ENCODE data around the gene TXLNA.

Gene TXLNA

DNA sequence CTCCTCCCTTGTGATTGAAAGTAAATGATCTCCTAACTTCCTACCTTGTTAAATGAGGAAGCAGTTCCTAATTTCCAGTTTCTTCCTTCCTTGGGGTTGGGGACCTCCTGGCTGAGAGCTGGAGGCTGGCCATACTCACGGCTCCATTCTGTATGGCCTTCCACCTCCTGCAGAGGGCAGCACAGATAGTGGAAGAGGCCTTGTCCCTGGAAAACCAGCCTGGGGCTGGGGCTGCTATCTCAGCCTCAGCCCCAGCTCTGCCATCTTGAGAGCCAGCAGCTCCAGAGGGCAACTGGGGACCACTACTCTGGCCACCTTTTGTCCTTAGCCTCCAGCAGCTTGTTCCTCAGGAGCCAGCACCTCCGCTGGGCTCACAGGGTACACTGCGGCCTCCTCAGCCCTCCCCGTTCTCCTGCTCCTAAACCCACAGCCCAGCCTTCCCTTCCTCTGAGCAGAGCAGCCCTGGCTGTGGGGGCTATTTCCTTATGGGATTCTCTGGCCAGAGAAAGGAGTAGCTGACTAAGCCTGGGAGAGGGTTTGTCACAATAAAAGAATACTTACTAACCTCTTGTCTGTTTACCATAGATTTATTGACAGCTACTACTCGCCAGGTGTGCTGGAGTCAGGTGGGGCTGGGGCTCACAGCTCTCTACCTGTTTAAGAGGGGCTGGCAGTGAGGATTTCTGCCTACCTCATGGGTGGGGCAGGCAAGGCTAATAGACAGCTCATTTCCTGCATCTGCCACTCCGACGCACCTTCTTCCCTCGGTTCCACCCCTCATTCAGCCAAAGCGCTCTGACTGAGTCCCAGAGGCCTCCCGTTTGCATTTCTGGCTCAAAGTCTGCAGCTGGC lies 36.4 kb downstream of the TXLNA start:
- DNase-seq, result peak; percentile 35 to 63

DNA sequence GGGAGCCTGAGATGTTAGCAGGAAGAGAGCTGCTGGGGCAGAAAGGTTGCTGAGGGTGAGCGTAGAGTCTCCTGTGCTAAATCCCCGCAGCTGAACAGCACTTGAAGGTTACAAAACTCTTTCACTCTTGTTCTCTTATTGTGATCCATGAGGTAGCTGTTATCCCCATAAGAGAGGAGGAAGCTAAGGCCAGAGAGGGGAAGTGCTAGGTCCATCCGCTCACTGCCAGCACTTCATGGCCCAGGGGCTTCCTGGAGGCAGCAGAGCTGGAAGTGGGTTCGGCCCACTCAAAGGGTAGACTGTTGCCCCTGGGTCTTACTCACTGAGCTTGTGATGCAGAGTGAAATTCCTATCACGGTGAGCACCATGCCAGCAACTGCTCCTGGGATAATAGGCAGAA lies 37.1 kb downstream of the TXLNA start:
- peak; percentile 27 to 46 for DNase-seq

DNA sequence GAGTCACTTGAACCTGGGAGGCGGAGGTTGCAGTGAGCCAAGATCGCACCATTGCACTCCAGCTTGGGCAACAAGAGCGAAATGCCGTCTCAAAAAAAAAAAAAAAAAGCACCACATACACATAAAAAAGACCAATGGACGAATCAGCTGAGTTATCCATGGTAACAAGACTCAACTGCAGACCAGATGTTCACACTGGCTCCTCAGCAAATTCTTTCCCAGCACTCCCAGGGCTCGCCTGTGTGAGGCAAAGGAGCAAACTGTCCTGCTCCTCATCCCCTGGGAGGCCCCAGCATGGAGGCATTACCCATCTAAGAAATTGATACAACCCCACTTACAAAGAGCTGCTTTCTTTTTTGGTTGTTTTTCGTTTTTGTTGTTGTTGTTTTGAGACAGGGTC lies 39.5 kb downstream of the TXLNA start:
- no peak for DNase-seq

DNA sequence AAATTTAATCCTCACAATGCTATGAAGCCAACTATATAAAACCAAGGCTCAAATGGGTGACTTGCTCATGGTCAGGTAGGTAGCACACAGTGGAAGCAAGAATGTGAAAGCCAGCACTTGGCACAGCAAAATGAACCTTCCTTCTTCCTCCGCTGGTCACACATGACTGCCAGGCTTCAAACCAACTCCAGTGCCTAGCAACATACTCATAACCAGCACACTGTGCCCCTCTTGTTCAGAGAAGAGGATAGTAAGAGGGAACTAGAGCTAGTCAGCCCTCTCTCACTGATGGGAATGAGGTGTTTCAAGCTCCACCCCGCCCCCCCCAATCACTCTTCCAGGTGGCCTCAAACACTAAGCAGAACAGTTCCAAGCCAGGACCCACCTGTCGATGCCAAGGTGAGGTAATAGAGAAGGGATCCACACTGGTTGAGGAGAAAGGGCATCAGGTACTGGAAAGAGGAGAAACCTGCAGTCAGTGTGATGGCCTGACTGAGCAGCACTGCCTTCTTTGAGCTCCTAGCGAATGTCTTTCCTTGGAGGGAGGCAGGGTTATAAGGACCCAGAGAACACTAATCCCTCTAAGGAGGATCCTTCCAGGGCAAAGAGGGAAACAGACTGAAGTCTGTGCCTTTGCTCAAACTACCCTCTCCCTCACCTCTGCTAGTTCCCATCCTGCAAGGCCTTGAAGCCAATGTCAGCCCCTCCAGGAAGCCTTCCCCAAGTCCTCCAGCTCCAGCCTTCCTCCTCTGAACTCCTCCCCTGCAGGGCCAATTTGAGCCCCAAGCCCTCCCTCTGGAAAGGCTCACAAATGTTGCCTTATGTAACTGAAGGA lies 41.5 kb downstream of the TXLNA start:
- no peak for DNase-seq

- DNase-seq, result no peak
These were observed 42.1 kb downstream of the TXLNA start for GRCh38 chr1:32221581-32221979.

- DNase-seq, result peak; percentile 90 to 95
These were observed 42.7 kb downstream of the TXLNA start, which contains the start of the genes EIF3I and TMEM234 for GRCh38 chr1:32221980-32222755. EIF3I (plus strand) TSS chr1:32222407; CDS start chr1:32222442, 35 bp downstream. TMEM234 (minus strand) TSS chr1:32222353; CDS start chr1:32222322, 31 bp downstream.

DNA sequence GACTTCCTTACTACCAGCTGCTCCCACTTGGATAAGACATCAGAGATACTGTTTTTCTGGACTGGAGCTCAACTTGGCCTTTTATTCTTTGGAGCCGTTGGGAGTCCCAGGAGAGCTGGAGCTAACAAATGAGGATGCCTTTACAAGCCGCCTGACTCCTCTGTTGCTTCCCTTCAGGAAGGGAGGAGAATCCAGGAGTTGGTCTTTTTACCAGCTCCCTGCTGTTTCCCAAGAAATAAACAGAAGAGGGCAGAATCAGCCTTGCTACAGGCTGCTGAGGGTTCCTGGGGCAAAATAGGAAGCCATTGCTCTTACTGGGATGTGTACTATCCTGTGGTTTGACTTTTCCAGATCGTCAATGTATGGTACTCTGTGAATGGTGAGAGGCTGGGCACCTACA lies 44.2 kb downstream of the TXLNA start:
- no peak for DNase-seq

- DNase-seq, result no peak
These were observed 44.8 kb downstream of the TXLNA start for GRCh38 chr1:32224285-32224684.

DNA sequence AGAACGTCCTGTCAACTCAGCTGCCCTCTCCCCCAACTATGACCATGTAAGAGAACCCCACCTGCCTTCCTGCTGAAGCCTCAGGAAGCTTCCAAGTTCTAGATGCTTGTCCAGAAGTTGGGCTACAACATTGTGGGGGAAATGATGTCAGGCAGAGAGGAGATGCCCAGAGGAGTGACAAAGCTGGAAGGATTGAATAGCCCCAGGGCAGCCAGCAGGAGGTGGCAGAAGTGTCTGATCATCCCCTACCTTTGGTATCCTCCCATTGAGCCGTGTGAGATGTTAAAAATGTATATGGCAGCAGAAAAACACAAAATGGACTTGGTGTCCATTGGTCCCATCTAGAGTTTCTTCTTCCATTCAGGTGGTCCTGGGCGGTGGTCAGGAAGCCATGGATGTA lies 49.3 kb downstream of the TXLNA start:
- DNase-seq, result no peak

DNA sequence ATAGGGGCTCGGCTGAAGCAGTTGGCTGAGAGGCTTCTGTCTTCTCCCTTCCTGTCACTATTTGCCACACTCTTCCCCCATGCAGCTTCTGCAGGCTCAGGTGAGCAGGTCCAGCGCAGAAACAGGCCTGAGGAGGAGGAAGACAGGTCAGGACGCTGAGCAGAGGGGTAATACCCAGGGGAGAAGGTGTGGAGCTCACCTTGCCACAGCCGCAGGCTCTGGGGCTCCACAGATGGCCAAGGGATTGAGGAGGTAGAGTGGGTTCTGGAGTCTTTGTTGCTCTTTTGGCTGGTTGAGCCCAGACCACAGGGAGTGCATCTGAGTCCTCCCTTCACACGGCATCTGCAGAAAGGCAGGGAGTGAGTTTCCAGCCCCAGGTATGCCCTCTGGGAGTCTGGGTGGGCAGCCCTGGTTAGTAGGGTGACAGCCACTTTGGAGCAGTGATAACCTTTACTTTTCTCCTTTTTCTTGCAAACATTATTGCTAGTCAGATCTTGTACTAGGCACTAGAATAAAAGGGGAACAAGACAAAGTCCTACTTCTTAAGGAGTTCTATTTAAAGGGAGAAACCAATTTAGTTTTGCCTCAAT lies 52.5 kb downstream of the TXLNA start:
- no peak for DNase-seq

DNA sequence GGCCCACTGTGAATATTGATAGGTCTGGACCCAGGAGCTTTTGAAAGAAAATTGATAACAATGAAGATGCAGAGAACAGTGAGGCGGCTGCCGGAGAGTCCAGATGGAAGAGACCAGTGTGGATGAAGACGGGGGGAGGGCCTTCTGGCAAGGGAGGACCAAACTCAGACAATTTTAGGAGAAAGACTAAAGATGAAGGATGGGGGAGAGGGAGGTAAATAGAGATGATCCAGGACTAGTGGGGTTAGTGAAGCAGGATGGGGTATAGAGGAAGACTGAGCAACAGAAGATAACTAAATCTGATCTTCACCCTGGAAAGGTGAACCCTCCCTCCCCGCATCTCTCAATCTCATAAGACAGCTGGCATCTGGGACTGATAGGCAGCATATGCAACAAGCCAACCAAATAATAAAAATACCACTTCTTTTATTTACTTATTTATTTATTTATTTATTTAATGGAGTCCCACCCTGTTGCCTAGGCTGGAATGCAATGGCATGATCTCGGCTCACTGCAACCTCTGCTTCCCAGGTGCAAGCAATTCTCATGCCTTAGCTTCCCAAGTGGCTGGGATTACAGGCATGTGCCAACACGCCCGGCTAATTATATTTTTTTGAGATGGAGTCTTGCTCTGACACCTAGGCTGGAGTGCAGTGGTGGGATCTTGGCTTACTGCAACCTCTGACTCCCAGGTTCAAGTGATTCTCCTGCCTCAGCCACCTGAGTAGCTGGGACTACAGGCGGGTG lies 53.3 kb downstream of the TXLNA start:
- DNase-seq, result no peak

DNA sequence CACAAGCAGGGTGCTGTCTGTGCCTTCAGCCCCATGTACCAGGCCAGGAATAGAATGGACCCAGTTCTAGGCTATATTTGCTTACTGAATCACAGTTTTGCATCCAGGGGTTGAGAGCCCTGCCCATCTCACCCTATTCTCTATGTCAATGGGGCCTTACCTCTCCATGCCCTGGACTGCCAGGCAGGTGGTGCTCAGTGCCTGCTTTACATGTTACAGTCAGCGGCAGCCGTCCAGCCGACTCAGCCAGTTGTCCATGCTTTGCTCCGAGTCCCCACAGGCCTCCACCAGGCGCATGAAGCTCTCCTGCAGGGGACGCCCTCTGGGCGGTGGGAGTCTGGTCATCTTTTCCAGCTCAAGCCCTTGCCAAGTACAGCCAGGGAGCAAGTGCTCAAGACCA lies 55.3 kb downstream of the TXLNA start:
- no peak for DNase-seq

GRCh38 chr1:32239337-32239736 lies 59.9 kb downstream of the TXLNA start:
- DNase-seq, result no peak

DNA sequence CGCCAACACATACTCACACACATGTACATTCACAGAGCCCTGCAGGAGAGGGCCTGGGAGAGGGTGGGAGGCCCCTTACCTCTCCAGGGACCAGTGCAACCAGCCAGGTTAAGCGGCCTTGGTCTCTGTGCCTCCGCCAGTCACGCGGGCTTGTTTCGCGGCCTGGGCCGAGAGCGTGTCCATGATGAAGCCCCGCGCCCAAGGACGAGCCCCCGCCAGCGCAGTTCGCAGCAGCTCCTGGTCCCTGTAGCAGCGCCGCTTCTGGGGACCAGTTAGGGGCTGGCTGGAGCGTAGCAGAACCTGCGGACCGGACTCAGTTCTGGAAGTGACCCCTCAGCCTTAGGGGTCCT lies 60.3 kb downstream of the TXLNA start:
- DNase-seq, result no peak

DNA sequence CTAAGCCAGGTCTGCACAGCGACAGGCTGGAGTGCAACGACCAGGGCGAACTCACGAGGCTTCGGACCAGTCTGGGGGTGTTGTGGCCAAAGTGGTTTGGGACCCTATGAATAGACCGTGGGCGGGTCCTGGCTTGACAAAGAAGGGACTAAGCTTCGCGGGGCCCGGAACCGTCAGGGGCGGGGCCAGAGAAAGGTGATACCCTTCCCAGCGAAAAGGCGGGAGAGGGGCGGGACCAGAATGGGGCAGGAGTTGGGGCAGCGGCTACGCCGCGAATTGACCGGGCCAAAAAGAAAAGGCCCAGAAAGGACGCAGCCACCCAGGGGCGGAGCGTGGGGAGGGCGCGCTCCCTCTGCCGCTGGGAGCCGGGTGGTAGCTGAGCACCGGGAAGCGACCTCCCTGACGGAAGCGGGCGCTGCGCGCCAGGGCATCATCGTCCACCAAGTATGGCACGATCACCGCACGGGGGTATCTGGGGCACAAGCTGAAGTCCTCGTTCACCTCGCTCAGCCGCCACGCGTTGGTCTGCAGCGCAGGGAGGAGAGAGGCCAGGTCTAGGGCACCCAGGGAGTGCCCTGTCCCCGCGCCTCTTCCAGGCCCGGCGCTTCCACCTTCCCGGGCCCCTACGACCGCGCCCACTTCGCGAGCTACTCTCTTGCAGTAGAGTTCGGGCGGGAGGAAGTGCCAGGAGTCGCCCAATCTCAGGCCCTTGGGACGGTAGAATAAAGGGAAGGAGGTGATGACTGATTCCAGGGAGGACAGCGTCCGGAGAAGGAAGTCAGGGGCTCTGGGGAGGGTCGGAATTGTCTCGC lies 60.9 kb downstream of the TXLNA start:
- DNase-seq, result peak; percentile 42 to 51

DNA sequence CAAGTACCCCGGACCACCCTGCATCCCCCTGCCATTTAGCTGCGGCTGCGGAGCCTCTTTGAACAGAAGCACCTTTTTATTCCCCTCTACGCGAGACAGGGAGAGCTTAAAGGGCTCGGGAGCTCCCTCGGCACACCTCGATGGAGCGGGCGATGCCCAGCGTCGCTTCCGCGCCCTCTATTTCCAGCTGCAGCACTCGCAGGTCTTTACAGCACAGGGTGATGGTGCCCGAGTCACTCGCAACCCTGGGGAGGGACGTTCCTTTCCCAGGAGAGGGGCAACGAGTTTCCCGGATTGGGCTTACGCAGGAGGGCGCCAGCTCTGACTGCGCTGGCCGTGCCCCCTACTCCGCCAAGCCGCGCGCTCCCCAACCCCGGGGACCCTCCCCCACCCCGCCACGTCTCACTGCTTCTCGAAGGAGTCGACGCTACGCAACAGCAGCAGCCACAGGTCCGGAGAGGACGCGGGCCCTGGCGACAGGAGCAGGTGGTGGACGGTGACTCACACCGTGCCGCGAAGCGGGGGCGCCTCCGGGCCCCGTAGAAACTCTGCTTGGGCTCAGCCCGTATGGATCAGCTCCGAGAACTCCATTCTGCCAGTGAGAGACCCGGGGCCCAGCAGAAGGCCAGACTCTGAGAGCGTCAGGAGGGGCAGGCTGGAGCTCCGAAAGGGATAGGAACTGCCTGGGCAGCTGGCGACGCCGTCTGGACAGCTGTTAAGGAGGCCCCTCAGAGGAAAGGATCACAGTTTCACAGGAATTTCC lies 61.7 kb downstream of the TXLNA start:
- DNase-seq, result peak in 1 of 2 donors; percentile 5

- DNase-seq, result peak; percentile 46 to 51
These were observed 62.9 kb downstream of the TXLNA start for GRCh38 chr1:32242341-32242851.

DNA sequence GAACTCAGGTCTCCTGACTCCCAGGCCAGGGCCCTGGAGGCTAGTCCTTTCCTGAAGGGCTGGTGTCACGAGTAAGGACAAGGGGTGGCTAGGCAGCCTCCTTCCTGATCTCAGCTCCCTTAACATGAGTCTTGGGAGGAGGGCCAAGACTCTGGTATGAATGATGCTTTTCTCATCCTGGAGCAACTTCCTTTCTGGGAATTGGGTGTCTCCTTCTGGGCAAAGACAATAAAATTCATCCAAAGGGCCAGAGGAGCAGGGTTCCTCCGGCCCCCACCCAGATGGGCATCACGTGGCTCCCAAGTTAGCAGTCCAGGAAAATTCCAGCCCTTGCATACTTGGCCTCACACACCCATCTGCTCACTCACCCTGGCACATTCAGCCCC lies 67.4 kb downstream of the TXLNA start, which contains the start of gene FAM167B:
TSS of gene FAM167B (plus strand) at position 335 of the 386 bp plus-strand sequence. CDS start 200 bp downstream, outside the sequence.
- no peak for DNase-seq

DNA sequence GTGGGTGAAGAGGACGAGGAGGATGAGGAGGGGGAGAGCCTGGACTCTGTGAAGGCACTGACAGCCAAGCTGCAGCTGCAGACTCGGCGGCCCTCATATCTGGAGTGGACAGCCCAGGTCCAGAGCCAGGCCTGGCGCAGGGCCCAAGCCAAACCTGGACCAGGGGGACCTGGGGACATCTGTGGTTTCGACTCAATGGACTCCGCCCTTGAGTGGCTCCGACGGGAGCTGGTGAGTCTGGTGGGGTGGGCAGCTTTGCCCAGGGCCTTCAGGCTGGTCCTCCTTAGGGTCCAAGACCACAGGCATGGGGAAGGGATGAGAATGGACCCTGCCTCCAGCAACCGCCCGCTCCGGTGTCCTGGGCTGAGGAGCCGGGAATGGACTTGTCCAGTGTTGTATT lies 68.0 kb downstream of the TXLNA start:
- no peak for DNase-seq

All from inflammatory macrophage treated with lipopolysaccharide for 1 hour (primary cell).